SU-DHL-6 (cell line): ENCODE results near the gene AGTRAP.

Source experiments
- H2AFZ ChIP-seq: fragments of 200-600 bp; sonication (generic); 2 replicates; pipeline ENCODE4 v1.6.1; 2014; ENCODE audit warnings: low read depth, mild to moderate bottlenecking, moderate library complexity, mixed read lengths, antibody characterized with exemption, low read length; ENCODE audit not compliant: severe bottlenecking
- H3F3A ChIP-seq: fragments of 200-600 bp; shearing (Covaris generic); 2 replicates; pipeline ENCODE4 v1.6.0; 2016; ENCODE audit warnings: antibody characterized with exemption, mild to moderate bottlenecking; ENCODE audit not compliant: insufficient read depth
- H3K27ac ChIP-seq: fragments of 200-600 bp; sonication (generic); 2 replicates; pipeline ENCODE4 v1.5.1; 2016; ENCODE audit warnings: low read depth, mild to moderate bottlenecking, low read length, moderate library complexity, mixed read lengths
- H3K27me3 ChIP-seq: fragments of 200-600 bp; sonication (generic), shearing (Covaris generic); 2 replicates; pipeline ENCODE4 v1.6.0; 2014; ENCODE audit warnings: mild to moderate bottlenecking, low read length
- H3K36me3 ChIP-seq: fragments of 200-600 bp; sonication (generic); 2 replicates; pipeline ENCODE4 v1.6.1; 2014; ENCODE audit warnings: mild to moderate bottlenecking, low read length, mixed read lengths
- H3K4me2 ChIP-seq: fragments of 300-600, 200-600 bp; shearing (Covaris generic), sonication (generic); 2 replicates; pipeline ENCODE4 v1.6.0; 2014; ENCODE audit warnings: low read length, low read depth, mild to moderate bottlenecking; ENCODE audit not compliant: poor library complexity, severe bottlenecking
- H3K4me3 ChIP-seq: fragments of 200-600 bp; sonication (generic); 2 replicates; pipeline ENCODE4 v1.5.1; 2014; ENCODE audit warnings: antibody characterized with exemption, low read length, mild to moderate bottlenecking, mixed read lengths; ENCODE audit not compliant: insufficient read depth, poor library complexity, severe bottlenecking
- H3K79me2 ChIP-seq: fragments of 200-600 bp; sonication (generic); 2 replicates; pipeline ENCODE4 v1.6.1; 2014; ENCODE audit warnings: mild to moderate bottlenecking, low read length, moderate library complexity; ENCODE audit not compliant: insufficient read depth
- H3K9ac ChIP-seq: fragments of 200-600 bp; sonication (generic); 2 replicates; pipeline ENCODE4 v1.7.0; 2014; ENCODE audit warnings: mild to moderate bottlenecking, low read length
- H3K9me2 ChIP-seq: fragments of 200-600 bp; sonication (generic); replicated peaks from 2 replicates; pipeline ENCODE4 v1.6.1; 2014; ENCODE audit warnings: low read length; ENCODE audit not compliant: insufficient read depth
- H3K9me3 ChIP-seq: fragments of 200-600 bp; sonication (generic); 2 replicates; pipeline ENCODE4 v1.6.1; 2014; ENCODE audit warnings: low read length, mixed read lengths; ENCODE audit not compliant: insufficient read depth
- H4K20me1 ChIP-seq: fragments of 200-600 bp; sonication (generic); 2 replicates; pipeline ENCODE4 v1.6.1; 2014; ENCODE audit warnings: low read depth, mild to moderate bottlenecking, antibody characterized with exemption, low read length, moderate library complexity, mixed read lengths
- EZH2phosphoT487 ChIP-seq: fragments of 200-600 bp; sonication (generic), shearing (Covaris generic); conservative IDR thresholded peaks from 2 replicates; pipeline ENCODE4 v1.6.1; 2018; ENCODE audit warnings: mild to moderate bottlenecking, antibody characterized with exemption, low read length, moderate library complexity, mixed read lengths
- TF ChIP-seq, protein P1 (sequence below): fragments of 200-600 bp; sonication (generic); IDR thresholded peaks from one replicate; pipeline ENCODE4 v1.5.1; 2017; ENCODE audit warnings: antibody characterized with exemption, mild to moderate bottlenecking, low read length, moderate library complexity; ENCODE audit not compliant: insufficient read depth, poor library complexity, severe bottlenecking

AGTRAP gene

DNA sequence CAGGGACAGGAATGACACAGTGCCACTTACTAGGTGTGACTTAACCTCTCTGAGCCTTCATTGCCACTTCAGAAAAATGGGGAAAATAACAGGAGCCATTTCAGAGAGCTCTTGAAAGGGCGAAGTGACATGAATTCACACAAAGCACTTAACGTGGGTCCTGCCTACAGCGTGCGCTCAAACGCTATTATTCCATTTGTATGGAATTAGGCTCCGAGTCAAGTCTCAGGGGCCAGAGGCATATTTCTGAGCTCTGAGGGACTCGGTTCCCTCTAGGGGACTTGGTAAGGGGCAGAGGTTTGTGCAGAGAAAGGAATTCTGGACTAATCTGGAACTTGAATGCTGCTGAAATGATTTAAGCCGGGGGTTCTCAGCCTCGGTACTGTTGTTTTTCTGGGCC, 30.3 kb upstream of the AGTRAP start:
- no peak for TF ChIP-seq EZH2phosphoT487
- TF ChIP-seq, protein P1, sequence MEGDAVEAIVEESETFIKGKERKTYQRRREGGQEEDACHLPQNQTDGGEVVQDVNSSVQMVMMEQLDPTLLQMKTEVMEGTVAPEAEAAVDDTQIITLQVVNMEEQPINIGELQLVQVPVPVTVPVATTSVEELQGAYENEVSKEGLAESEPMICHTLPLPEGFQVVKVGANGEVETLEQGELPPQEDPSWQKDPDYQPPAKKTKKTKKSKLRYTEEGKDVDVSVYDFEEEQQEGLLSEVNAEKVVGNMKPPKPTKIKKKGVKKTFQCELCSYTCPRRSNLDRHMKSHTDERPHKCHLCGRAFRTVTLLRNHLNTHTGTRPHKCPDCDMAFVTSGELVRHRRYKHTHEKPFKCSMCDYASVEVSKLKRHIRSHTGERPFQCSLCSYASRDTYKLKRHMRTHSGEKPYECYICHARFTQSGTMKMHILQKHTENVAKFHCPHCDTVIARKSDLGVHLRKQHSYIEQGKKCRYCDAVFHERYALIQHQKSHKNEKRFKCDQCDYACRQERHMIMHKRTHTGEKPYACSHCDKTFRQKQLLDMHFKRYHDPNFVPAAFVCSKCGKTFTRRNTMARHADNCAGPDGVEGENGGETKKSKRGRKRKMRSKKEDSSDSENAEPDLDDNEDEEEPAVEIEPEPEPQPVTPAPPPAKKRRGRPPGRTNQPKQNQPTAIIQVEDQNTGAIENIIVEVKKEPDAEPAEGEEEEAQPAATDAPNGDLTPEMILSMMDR = no peak
- H3K27me3 ChIP-seq = no peaks in the 10 kb centered on the region
- H3K36me3 ChIP-seq = no peaks in the 10 kb centered on the region
- no peaks in the 10 kb centered on the region for H3F3A ChIP-seq
- H3K9me2 ChIP-seq = no peaks in the 10 kb centered on the region
- H3K79me2 ChIP-seq = no peaks in the 10 kb centered on the region
- H3K4me3 ChIP-seq = no peak overlapping the region
- no peak overlapping the region for H3K9ac ChIP-seq
- H2AFZ ChIP-seq = no peak overlapping the region
- no peaks in the 10 kb centered on the region for H4K20me1 ChIP-seq
- no peak overlapping the region for H3K4me2 ChIP-seq
- H3K9me3 ChIP-seq = no peaks in the 10 kb centered on the region
- no peak overlapping the region for H3K27ac ChIP-seq

DNA sequence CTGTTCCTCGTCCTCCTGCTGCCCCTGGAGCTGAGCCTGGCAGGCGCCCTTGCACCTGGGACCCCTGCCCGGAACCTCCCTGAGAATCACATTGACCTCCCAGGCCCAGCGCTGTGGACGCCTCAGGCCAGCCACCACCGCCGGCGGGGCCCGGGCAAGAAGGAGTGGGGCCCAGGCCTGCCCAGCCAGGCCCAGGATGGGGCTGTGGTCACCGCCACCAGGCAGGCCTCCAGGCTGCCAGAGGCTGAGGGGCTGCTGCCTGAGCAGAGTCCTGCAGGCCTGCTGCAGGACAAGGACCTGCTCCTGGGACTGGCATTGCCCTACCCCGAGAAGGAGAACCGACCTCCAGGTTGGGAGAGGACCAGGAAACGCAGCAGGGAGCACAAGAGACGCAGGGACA, 29.6 kb upstream of the AGTRAP start:
- Histone ChIP-seq H3K9me2 (no peaks in the 10 kb centered on the region), H3K79me2 (no peaks in the 10 kb centered on the region)

DNA sequence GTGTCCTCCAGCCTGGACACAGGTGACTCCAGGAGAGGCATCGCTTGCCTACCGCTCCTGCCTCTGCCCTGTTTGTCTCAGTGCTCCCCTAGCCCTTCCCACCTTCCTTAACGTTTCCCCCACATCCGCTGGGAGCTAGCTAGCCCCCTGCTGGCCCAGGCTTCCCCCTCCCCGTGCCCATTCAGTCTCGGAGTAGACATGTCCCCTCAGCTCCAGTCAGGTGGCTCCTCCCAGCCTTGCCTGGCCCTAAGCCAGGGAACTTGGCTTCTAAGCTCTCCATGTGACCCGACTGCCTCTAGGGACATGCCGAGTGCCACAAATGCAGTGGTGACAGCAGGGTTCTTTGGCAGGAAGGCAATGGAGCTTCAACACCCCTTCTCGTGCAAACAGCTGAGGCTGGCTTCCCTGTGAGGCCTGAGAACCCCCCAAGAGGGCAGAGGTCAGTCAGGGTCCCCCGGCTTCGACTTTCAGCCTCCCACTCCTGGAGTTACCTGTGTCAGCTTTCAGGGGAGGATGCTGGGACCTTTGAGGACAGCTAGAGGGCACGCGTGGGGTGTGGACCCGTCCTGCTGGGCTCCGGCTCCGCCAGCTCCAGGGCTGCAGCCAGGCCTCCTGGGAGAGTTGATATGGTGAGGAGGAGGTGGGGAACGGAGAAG, 28.2 kb upstream of the AGTRAP start:
- Histone ChIP-seq H3F3A (no peaks in the 10 kb centered on the region), H3K9me2 (no peaks in the 10 kb centered on the region), H3K9ac (no peak overlapping the region), H2AFZ (no peak overlapping the region), H3K36me3 (no peaks in the 10 kb centered on the region), H3K4me2 (no peak overlapping the region), H4K20me1 (no peaks in the 10 kb centered on the region), H3K4me3 (no peak overlapping the region), H3K27me3 (no peaks in the 10 kb centered on the region), H3K27ac (no peak overlapping the region), H3K9me3 (no peaks in the 10 kb centered on the region), H3K79me2 (no peaks in the 10 kb centered on the region)
- TF ChIP-seq, protein P1 = no peak
- no peak for TF ChIP-seq EZH2phosphoT487

More for the DNA sequence above, 29.6 kb upstream of the AGTRAP start:
- no peaks in the 10 kb centered on the region for H3K36me3 ChIP-seq
- H3K9me3 ChIP-seq = no peaks in the 10 kb centered on the region
- H3F3A ChIP-seq = no peaks in the 10 kb centered on the region
- TF ChIP-seq, protein P1 = no peak
- no peak for TF ChIP-seq EZH2phosphoT487
- no peaks in the 10 kb centered on the region for H3K27me3 ChIP-seq
- no peaks in the 10 kb centered on the region for H4K20me1 ChIP-seq
- H3K4me3 ChIP-seq = no peak overlapping the region
- H3K27ac ChIP-seq = no peak overlapping the region
- no peak overlapping the region for H3K9ac ChIP-seq
- no peak overlapping the region for H2AFZ ChIP-seq
- H3K4me2 ChIP-seq = no peak overlapping the region
